ENCODE results near the gene PIP4K2C.
"Not testable (repeated sequence)": the region's sequence is repeated elsewhere in the genome, so short reads cannot be mapped to it uniquely, and the experiment has no call there.

The PIP4K2C gene

DNA sequence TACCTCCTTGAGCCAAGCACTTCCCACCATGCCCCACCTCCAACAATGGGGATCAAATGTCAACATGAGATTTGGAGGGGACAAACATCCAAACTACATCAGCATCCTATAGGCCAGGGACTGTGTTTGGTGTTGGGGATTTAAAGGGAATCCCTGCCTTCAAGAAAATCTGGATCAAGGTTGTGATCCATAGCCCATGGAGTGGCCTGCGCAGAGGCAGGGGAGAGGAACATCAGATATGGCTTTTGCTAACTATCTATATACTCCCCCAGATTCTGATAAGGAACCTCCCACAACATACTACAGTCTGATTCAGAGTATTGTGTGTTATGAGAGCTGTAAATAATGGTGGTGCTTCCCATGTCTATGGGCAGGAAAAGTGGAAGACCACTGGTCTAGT, 36.1 kb upstream of the PIP4K2C start:
- H3K27ac ChIP-seq, result no peak overlapping the region
- no peak for DNase-seq (ENCODE audit: low read depth, low spot score)

DNA sequence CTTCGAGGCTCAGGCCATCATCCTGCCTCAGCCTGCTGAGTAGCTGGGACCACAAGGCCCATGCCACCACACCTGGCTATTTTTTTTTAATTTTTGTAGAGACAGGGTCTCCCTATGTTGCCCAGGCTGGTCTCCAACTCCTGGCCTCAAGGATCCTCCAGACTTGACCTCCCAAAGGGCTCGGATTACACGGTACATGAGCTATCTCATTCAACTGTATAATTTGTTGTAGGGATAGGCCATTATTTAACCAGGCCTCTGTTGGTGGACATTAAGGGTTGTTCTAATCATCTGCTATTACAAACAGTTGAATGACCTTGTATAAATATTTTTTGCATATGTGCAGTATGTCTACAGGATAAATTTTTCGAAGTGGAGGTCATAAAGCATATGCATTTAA, 32.1 kb upstream of the PIP4K2C start:
- no peak for DNase-seq (ENCODE audit: low read depth, low spot score)

DNA sequence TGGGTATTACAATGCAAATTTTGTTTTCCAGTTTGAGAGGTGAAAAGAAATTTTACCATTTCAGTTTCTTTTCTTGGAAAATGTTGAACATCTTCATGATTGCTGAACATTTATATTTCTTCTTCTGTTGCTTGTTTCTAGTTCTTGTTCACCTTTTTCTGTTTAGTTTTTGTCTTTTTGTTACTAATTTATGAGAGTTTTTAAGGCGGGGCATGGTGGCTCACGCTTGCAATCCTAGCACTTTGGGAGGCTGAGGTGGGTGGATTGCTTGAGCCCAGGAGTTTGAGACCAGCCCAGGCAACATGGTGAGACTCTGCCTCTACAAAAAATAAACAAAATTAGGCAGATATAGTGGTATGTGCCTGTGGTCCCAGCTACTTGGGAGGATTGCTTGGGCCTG, 30.5 kb upstream of the PIP4K2C start:
- no peak for DNase-seq (ENCODE audit: low read depth, low spot score)

More for the DNA sequence above, 32.1 kb upstream of the PIP4K2C start:
- no peak overlapping the region for H3K27ac ChIP-seq

DNA sequence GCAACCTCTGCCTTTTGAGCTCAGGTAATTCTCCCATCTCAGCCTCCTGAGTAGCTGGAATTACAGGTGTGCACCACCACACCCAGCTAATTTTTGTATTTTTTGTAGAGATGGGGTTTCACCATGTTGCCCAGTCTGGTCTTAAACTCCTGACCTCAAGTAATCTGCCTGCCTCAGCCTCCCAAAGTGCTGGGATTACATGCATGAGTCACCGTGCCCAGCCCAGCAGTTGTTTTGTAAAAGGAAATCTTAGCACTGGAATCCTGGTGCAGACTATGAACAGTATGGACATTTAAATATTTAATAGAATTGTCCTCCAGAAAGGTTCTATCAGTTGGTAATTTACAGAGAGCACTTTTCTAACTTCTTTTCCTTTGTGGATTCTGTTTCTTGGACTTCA, 29.9 kb upstream of the PIP4K2C start:
- not testable (repeated sequence) for DNase-seq (ENCODE audit: low read depth, low spot score); H3K27ac ChIP-seq

More for the DNA sequence above, 30.5 kb upstream of the PIP4K2C start:
- no peak overlapping the region for H3K27ac ChIP-seq

DNA sequence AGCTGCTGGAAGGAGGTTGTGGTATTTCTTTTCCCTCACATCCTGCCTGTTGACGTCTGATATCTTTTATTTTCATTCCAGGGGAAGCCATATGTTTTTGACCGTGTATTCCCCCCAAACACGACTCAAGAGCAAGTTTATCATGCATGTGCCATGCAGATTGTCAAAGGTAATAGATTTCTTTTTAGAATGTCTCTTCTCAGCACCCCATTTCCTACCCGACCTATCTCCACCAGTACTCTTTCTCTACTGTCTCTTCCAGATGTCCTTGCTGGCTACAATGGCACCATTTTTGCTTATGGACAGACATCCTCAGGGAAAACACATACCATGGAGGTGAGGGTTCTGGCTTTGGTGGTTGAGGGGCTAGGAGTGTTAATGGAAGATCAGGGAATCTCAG, 27.6 kb upstream of the PIP4K2C start:
- DNase-seq (ENCODE audit: low read depth, low spot score), result no peak

DNA sequence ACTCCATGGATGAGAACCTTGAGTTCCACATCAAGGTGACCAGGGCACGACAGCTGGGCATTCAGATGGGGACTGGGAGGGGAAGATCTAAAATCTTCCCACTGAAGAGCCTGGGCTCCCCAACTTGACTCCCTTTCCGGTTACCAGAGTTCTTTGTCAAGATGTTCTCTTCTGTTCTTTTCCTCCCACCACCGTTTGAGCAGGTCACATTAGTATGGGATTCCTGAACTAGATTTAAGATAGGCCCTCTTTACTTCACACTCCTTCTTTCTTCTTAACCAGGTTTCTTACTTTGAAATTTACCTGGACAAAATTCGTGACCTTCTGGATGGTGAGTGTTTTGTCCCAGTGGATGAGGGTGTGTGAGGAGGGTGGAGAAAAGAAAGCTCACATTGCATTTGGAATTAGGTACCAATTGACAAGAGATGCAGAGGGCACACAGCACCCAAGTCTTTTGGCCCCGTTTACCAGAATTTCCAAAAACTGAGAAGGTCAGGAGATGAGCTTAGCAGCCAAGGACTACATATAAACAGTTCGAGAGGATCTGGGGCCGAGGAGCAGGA, 26.7 kb upstream of the PIP4K2C start:
- H3K27ac ChIP-seq, result no peak overlapping the region
- no peak for DNase-seq (ENCODE audit: low read depth, low spot score)

More for the DNA sequence above, 27.6 kb upstream of the PIP4K2C start:
- no peak overlapping the region for H3K27ac ChIP-seq

DNA sequence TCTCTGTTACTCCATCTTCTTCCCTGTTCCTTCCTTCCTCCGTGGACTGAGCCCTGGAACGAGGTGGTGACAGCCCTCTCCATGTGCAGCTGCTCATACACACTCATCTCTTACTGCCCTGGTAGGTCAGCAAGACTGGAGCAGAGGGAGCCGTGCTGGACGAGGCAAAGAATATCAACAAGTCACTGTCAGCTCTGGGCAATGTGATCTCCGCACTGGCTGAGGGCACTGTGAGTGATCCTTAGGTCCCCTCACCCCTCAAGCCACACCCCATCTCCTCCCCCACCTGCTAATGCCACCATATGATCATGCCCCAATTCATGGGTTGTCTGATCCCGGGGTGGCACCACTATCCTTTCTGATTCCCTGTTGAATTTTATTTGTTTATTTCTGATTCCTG, 22.2 kb upstream of the PIP4K2C start:
- no peak overlapping the region for H3K27ac ChIP-seq
- no peak for DNase-seq (ENCODE audit: low read depth, low spot score)

DNA sequence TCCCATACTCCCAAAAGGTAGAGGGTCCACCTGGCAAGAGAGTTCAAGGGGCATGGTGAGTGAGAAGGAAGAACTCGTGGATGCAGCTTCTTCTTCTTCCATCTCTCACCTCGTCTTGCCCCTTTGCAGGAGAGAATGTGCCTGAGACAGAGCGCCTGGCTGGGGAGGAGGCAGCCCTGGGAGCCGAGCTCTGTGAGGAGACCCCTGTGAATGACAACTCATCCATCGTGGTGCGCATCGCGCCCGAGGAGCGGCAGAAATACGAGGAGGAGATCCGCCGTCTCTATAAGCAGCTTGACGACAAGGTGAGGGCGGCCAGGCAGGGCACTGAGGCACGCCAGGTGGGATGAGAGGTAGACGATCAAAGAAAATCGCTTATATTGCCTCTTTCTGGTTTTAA, 21.1 kb upstream of the PIP4K2C start:
- no peak overlapping the region for H3K27ac ChIP-seq
- DNase-seq (ENCODE audit: low read depth, low spot score), result no peak

DNA sequence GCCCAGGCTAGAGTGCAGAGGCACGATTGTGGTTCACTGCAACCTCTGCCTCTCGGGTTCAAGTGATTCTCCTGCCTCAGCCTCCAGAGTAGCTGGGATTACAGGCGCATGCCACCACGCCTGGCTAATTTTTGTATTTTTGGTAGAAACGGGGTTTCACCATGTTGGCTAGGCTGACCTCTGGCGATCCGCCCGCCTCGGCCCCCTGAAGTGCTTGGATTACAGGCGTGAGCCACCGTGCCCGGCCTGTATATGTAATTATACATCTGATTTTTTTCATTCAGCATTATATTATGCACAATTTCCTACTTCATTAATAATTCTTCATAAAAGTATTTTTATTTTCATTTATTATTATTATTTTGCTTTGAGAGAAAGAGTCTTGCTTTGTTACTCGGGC, 20.6 kb upstream of the PIP4K2C start:
- not testable (repeated sequence) for DNase-seq (ENCODE audit: low read depth, low spot score); H3K27ac ChIP-seq

DNA sequence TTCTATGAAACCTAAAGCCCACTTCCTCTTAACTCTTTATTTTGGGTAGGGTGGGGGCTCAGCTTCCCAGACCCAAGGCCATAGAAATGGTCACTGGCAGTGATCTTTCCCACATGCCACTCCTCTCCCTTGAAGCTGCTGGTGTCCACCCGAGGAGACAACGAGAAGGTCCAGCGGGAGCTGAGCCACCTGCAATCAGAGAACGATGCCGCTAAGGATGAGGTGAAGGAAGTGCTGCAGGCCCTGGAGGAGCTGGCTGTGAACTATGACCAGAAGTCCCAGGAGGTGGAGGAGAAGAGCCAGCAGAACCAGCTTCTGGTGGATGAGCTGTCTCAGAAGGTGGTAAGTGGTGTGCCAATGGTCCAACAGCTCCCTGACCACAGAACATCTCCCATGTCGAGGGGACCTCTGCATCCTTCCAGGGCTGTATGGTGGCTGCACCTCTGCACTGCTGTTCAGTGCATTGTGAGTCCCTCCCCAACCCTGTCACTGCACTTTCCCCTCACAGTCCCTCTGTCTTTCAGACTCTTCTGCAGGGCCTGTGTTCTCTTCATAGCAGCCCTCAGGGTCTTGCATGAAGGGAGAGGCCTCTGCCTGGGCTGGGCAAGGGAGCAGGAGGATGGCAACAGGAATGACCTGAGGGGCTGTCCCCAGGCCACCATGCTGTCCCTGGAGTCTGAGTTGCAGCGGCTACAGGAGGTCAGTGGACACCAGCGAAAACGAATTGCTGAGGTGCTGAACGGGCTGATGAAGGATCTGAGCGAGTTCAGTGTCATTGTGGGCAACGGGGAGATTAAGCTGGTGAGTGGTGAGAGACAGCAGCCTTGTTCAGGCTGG, 18.8 kb upstream of the PIP4K2C start:
- DNase-seq (ENCODE audit: low read depth, low spot score), result no peak
- no peak overlapping the region for H3K27ac ChIP-seq

DNA sequence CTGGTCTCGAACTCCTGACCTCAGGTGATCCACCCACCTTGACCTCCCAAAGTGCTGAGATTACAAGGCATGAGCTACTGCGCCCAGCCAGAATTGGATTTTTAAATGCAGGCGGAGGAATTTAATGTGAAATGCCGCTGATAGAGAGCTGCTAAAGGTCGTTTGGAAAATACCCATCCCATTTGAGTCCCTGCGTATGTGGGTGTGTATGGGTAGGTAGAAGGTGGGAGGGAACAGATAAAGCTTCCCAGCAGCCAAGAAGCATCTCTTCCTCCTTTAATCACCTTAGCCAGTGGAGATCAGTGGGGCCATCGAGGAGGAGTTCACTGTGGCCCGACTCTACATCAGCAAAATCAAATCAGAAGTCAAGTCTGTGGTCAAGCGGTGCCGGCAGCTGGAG, 16.2 kb upstream of the PIP4K2C start:
- no peak overlapping the region for H3K27ac ChIP-seq
- DNase-seq (ENCODE audit: low read depth, low spot score), result no peak

DNA sequence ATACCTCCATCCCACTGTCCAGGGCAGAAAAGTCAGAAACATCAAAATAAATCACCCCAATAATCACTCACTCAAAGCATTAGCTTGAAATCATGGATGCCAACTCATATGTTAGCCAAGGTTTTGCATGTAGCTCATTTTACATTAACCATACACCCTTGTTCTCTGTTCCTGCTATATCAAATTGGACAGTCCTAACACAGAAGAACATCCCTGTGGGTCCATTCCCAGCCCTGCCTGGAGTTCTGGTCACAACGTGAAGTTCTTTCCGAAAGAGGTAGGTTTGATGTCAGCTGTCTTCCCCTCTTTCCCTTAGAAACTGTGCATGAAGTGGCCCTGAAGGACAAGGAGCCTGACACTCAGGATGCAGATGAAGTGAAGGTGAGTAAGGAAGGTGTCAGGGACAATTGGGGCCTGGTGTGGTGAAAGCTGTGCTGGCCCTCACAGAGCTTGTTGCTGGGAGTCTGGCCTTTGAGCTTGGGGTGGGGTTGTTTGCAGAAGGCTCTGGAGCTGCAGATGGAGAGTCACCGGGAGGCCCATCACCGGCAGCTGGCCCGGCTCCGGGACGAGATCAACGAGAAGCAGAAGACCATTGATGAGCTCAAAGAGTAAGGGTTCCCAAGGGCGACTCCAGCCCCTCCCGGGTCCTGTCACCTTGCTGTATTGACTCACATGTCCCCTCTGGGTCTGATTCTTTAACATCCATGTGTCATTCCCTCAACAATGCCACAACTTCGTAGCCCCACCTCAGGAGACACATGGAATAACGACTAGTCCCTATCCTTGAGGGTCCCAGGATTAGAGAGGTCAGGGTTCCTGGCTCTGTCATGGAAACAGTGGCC, 15.0 kb upstream of the PIP4K2C start:
- DNase-seq (ENCODE audit: low read depth, low spot score), result no peak
- no peak overlapping the region for H3K27ac ChIP-seq

DNA sequence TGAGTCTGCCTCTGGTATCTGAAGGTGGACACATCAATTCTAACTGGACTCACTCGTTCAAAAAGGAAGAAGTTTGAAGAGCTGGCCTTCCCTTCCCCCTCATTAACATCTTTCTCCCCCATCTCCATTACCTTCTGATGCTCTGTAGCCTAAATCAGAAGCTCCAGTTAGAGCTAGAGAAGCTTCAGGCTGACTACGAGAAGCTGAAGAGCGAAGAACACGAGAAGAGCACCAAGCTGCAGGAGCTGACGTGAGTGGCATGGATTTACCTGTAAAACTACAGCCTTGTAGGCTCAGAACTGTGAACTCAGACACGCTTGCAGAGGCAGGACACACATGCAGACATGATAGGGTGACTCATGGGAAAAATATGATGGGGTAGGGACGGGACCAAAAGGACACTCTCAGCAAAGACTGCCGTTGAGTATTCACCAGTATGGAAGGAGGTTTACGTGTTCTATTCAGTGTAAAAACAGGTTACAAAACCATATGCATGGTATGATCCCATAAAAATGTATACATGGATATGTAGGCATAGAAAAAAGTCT, 14.3 kb upstream of the PIP4K2C start:
- no peak for DNase-seq (ENCODE audit: low read depth, low spot score)
- no peak overlapping the region for H3K27ac ChIP-seq

DNA sequence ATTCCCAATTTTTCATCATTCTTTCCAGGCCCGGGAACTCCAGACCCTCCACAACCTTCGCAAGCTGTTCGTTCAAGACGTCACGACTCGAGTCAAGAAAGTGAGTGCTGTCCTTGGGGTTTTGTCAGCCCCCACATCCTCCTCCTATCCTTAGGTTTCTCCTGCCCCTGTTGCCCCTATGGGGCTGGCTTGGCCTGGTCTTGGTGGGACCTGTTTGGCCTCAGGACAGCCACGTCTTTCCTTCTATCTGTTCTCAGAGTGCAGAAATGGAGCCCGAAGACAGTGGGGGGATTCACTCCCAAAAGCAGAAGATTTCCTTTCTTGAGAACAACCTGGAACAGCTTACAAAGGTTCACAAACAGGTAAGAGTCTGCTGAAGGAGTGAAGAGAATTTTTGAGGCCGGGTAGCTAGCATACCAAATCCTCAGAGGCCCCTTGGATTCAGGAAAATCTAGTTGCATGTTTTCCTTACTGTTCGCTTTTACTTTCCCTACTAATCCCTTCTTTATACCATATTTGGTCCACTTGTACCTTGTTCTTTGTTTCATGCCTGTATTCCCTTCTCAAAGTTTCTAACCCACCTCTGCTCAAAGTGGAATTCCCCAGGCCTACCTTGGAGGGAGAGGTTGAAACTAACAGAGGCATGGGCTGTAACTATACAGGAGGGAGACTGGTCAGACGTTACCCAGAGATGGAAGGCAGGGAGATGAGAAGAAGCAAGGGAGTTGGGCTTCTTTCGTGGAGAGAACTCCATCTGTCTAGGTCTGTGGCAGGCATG, 12.8 kb upstream of the PIP4K2C start:
- H3K27ac ChIP-seq, result no peak overlapping the region
- no peak for DNase-seq (ENCODE audit: low read depth, low spot score)

DNA sequence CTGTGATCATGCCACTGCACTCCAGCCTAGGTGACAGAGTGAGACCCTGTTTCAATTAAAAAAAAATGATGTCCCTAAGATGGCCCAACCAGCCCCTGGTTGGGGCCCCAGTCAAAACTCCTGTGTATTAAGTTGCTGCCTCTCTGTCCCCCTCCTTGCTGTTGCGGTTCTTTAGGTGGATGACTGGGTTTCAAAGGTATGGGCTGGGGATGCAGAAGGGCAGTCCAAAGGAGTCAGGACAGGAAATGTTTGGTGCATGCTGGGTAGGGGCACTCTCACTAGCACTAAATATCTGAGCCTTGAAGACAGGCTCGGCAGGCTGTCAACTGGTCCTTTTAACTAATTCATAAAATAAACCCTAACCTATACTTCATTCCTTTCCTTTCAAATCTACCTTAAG, 12.0 kb upstream of the PIP4K2C start:
- DNase-seq (ENCODE audit: low read depth, low spot score), result no peak
- H3K27ac ChIP-seq, result no peak overlapping the region

DNA sequence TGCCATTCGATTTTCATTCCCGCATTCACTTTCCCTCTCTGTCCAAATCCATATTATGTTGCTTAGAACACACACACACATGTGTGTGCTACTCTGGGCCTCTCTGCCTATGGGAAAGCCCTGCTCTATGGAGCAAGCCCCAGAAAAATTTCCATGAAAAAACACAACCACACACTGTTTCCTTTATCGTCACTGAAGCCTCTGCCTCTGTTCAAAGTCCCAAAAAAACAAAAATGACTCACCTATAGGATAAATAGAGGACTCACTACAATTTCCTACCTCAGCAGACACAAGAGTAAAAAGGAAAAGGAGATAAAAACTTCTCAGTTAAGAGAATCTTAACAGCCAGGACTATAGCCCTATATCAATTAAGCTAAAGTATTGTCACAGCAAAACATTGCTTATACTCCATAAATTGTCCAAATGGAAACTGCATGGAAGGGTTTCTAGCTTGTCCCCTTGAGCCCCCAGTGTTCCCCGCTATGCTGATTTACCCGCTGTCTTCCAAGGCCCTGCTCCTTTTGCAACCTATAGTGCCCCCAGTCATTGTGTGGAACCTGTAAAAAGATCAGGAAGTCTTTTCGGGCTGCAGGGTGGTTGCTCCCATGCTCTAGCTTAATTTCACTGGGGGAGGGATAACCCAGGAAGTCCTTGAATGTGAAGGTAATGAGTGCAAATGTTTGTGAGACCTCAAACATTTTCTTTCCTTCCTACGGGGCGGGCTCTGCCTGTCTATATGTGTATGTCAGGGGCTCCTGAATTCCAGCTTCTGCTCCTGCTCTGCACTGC, 11.1 kb upstream of the PIP4K2C start:
- DNase-seq (ENCODE audit: low read depth, low spot score), result no peak
- no peak overlapping the region for H3K27ac ChIP-seq

DNA sequence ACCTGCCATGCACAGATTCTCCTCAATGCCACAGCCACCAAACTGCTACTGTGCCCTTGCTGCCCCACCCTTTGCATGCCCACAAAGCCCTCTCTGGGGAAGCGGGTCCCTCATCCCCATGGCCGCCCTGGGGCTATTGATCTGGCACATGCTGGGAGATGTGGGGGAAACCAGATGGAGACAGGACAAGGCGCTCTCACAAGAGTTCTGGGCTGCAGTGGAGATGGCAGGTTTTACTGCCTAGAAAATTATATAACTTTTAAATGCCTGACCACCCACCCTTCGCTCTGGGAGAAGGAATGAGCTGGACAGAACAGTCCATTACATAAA, 10.6 kb upstream of the PIP4K2C start:
- DNase-seq (ENCODE audit: low read depth, low spot score), result no peak
- no peak overlapping the region for H3K27ac ChIP-seq

DNA sequence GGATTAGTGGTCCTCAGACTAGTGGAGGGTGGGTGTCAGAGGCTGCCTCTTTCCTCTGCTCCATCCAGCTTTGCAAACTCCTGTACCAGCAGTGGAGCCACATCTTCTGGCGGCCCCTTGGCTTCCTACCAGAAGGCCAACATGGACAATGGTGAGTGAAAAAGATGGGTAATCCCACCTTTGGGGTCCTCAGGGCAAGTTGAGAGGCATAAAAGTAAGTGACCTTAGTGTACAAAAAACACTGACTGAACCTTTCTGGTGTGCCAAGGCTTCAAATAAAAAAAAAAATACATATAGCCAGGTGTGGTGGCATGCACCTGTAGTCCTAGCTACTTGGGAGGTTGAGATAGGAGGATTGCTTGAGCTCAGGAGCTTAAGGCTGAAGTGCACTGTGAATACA, 9.2 kb upstream of the PIP4K2C start:
- H3K27ac ChIP-seq, result no peak overlapping the region
- DNase-seq (ENCODE audit: low read depth, low spot score), result no peak

DNA sequence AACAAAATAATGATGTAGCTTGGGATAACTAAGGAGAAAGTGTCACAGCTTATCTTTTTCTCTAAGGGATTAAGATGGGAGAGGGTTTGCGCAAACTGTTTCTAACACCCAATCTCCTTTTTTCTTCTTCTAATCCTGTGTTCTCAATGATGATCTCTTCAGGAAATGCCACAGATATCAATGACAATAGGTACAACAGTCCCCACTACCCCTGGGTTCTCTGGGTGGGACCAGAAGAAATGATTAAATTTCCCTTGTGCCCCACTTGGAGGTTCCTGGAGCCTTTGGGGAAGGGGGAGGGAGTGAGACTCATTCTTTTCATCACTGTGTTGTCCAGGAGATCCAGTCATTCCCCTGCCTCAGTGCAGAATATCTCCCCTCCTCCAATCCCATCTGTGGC, 8.6 kb upstream of the PIP4K2C start:
- no peak for DNase-seq (ENCODE audit: low read depth, low spot score)
- H3K27ac ChIP-seq, result no peak overlapping the region
